Measurements from ENCODE around the gene C2CD4C.

C2CD4C gene

DNA sequence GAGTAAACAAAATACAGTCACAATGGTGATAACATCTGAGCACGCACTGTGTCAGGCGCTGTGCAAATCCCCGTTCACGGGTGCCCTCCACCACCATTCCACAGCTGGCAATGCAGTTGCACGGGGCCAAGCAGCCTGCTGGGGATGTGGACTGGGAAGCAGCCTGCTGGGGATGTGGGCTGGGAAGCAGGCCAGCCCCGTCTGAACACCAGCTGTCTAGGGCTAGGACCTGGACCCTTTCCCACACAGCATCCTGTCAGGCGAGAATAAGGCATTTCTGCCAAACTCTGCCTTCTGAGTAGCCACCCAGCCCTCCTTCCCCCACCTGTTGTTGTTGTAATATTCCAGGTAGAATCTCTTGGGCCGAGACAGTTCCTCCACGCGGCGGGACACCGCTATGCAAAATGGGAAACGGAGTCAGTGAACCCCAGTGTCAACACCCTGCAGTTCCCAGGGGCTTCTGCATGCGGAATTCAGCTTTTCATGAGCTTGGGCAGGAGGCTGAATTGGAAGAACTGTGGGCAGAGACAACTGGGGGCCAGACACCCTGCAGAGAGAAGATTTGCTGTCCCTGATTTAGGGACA is 36.5 kb downstream of the C2CD4C start:
- no peak for TF ChIP-seq SUZ12 (IDR thresholded peaks at IDR 0.05; ENCODE audit: extremely low read depth, insufficient read depth, insufficient read length)
- no peak for DNase-seq (ENCODE audit: low read depth, low spot score)
- no peaks in the 10 kb centered on the region for H3K36me3 ChIP-seq (ENCODE audit: insufficient read depth, insufficient read length, low read length)
- no peaks in the 10 kb centered on the region for H3K9me3 ChIP-seq (ENCODE audit: insufficient read depth, low read length)
- no peak overlapping the region for H3K9ac ChIP-seq (ENCODE audit: insufficient read length, low read depth)
- H3K4me1 ChIP-seq (ENCODE audit: insufficient read depth, insufficient read length): peaks cover 13% of the 10 kb centered on the region
- no peak overlapping the region for H3K4me3 ChIP-seq (ENCODE audit: insufficient read length, low read depth)
- H3K27me3 ChIP-seq (ENCODE audit: insufficient read depth, insufficient read length): no peaks in the 10 kb centered on the region

DNA sequence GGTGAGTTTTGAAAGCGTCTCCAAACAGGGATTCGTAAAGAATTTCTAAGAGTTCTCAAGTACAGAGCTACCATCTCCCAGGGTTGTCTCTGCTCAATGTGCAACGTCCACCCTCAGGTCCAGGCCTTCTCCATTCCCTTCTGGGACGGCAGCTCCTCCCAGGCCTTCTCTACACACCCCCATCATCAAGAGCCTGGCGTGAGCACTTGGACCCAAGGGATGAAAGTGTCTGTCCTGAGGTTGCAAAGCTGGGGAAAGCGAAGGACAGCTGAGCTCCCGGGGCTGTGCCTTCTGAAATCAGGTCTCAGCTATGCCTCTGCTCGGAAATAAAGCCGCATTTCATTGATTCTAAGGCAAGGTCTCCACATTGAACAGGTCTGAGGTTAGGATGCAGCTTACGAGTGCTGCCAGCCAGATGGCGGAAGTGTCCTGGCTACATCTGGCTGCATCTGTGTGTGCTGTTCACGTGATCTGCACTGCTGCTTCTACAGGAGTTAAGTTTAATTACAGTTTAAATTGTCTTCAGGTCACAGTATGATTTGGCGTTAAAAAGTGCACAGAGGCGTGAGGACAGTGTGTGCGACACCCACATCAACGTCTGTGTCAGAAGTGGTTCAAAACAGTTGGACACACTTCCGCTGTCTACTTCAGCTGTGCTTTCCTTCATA is 37.3 kb downstream of the C2CD4C start:
- Histone ChIP-seq H3K9me3 (ENCODE audit: insufficient read depth, low read length) (no peaks in the 10 kb centered on the region), H3K36me3 (ENCODE audit: insufficient read depth, insufficient read length, low read length) (no peaks in the 10 kb centered on the region), H3K4me1 (ENCODE audit: insufficient read depth, insufficient read length) (peaks cover 13% of the 10 kb centered on the region), H3K27me3 (ENCODE audit: insufficient read depth, insufficient read length) (no peaks in the 10 kb centered on the region), H3K9ac (ENCODE audit: insufficient read length, low read depth) (no peak overlapping the region), H3K4me3 (ENCODE audit: insufficient read length, low read depth) (no peak overlapping the region)
- TF ChIP-seq SUZ12 (IDR thresholded peaks at IDR 0.05; ENCODE audit: extremely low read depth, insufficient read depth, insufficient read length): no peak
- no peak for TF ChIP-seq YY1 (IDR thresholded peaks at IDR 0.05; ENCODE audit: insufficient read depth, insufficient read length)
- TF ChIP-seq ZNF274 (IDR thresholded peaks at IDR 0.05; ENCODE audit: low read depth, low read length): no peak
- DNase-seq (ENCODE audit: low read depth, low spot score): no peak

DNA sequence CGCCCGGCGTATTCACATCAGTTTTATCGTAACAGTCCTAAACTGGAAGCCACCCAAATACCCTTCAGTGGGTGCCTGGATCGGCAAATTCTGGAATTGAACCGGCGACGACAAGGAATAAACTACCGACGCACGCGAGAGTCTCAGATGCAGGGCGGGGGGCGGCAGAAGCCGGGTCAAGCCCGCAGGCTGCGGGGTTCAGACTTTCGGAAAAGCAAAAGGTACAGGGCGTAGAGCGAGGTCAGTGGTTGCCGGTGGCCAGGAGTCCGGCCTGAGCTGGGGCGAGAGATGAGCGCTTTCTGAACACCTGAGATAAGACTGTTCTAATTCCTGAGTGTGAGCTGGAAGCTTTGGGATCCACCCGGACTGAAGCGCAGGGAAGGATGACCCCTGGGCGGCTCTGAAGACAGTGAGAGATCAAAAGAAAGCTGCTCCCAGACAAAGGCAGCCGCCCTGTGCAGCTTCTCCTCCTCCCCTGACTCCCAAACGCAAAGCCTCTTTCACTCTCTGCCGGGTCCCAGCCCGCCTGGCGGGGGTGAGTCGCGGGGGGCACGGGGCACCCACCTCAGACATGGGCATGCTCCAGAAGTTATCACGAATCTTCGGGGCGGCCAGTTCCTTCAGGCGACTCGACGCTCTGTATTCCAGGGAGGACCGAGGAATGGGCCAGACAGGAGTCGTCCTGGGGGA is 38.2 kb downstream of the C2CD4C start:
- no peaks in the 10 kb centered on the region for H3K27me3 ChIP-seq (ENCODE audit: insufficient read depth, insufficient read length)
- TF ChIP-seq SUZ12 (IDR thresholded peaks at IDR 0.05; ENCODE audit: extremely low read depth, insufficient read depth, insufficient read length) (no peak), YY1 (IDR thresholded peaks at IDR 0.05; ENCODE audit: insufficient read depth, insufficient read length) (no peak), ZNF274 (IDR thresholded peaks at IDR 0.05; ENCODE audit: low read depth, low read length) (no peak)
- H3K4me1 ChIP-seq (ENCODE audit: insufficient read depth, insufficient read length): peaks cover 11% of the 10 kb centered on the region
- no peaks in the 10 kb centered on the region for H3K9me3 ChIP-seq (ENCODE audit: insufficient read depth, low read length)
- H3K4me3 ChIP-seq (ENCODE audit: insufficient read length, low read depth): no peak overlapping the region
- no peak overlapping the region for H3K9ac ChIP-seq (ENCODE audit: insufficient read length, low read depth)
- no peaks in the 10 kb centered on the region for H3K36me3 ChIP-seq (ENCODE audit: insufficient read depth, insufficient read length, low read length)
- DNase-seq (ENCODE audit: low read depth, low spot score): no peak

DNA sequence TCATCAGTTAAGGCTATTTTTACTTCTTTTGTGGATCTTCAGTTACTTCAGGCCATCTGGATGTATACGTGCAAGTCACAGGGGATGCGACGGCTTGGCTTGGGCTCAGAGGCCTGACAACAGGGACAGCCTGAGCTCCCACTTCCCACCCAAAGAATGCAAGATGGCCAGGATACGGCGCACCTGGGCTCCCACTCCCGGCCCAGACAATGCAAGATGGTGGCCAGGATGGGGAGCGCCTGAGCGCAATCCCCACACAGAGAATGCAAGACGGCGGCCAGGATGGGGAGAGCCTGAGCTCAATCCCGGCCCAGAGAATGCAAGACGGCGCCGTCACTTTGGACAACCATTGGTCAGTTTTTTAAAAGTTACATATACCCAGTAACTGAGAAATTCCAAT is 39.1 kb downstream of the C2CD4C start:
- no peak for TF ChIP-seq ZNF274 (IDR thresholded peaks at IDR 0.05; ENCODE audit: low read depth, low read length)
- no peak for TF ChIP-seq YY1 (IDR thresholded peaks at IDR 0.05; ENCODE audit: insufficient read depth, insufficient read length)
- TF ChIP-seq SUZ12 (IDR thresholded peaks at IDR 0.05; ENCODE audit: extremely low read depth, insufficient read depth, insufficient read length): no peak
- Histone ChIP-seq H3K9ac (ENCODE audit: insufficient read length, low read depth) (no peak overlapping the region), H3K9me3 (ENCODE audit: insufficient read depth, low read length) (no peaks in the 10 kb centered on the region), H3K4me3 (ENCODE audit: insufficient read length, low read depth) (no peak overlapping the region), H3K27me3 (ENCODE audit: insufficient read depth, insufficient read length) (no peaks in the 10 kb centered on the region), H3K36me3 (ENCODE audit: insufficient read depth, insufficient read length, low read length) (no peaks in the 10 kb centered on the region), H3K4me1 (ENCODE audit: insufficient read depth, insufficient read length) (peaks cover 4% of the 10 kb centered on the region)
- no peak for DNase-seq (ENCODE audit: low read depth, low spot score)

DNA sequence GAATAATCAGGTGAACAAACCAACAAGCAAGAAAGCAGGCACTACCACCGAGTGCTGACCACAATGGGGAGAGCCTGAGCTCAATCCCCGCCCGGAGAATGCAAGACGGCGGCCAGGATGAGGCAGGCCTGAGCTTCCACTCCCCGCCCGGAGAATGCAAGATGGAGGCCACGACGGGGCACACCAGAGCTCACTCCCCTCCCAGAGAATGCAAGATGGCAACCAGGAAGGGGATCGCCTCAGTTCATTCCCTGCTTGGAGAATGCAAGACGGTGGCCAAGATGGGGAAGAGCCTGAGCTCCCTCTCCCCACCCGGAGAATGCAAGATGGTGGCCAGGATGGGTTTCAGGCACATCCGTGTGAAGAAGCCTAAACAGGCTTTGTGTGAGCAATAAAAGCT is 39.7 kb downstream of the C2CD4C start:
- Histone ChIP-seq H3K36me3 (ENCODE audit: insufficient read depth, insufficient read length, low read length) (no peaks in the 10 kb centered on the region), H3K4me1 (ENCODE audit: insufficient read depth, insufficient read length) (no peaks in the 10 kb centered on the region), H3K9ac (ENCODE audit: insufficient read length, low read depth) (no peak overlapping the region), H3K9me3 (ENCODE audit: insufficient read depth, low read length) (no peaks in the 10 kb centered on the region), H3K4me3 (ENCODE audit: insufficient read length, low read depth) (no peak overlapping the region), H3K27me3 (ENCODE audit: insufficient read depth, insufficient read length) (no peaks in the 10 kb centered on the region)
- no peak for DNase-seq (ENCODE audit: low read depth, low spot score)
- TF ChIP-seq ZNF274 (IDR thresholded peaks at IDR 0.05; ENCODE audit: low read depth, low read length): no peak
- no peak for TF ChIP-seq SUZ12 (IDR thresholded peaks at IDR 0.05; ENCODE audit: extremely low read depth, insufficient read depth, insufficient read length)
- no peak for TF ChIP-seq YY1 (IDR thresholded peaks at IDR 0.05; ENCODE audit: insufficient read depth, insufficient read length)

DNA sequence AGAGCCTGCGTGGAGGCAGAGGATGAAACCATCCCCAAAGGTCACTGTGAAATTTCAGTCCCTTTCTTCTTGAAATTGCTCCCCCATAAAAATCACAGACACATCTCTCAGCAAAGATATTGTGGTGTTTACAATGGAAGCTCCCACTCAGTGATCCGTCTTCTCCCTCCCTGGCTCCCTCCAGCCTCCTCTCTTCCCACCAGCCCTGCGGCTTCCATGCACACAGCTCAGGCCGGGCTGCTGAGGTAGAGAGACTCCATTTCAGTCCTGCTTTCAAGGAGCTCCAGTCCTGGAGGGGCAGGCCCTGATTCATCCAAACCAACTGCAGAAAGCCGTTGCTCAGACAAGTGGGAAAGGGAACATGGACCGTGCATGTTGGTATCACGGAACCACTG is 40.3 kb downstream of the C2CD4C start:
- TF ChIP-seq SUZ12 (IDR thresholded peaks at IDR 0.05; ENCODE audit: extremely low read depth, insufficient read depth, insufficient read length): no peak
- no peak for TF ChIP-seq YY1 (IDR thresholded peaks at IDR 0.05; ENCODE audit: insufficient read depth, insufficient read length)
- no peak for TF ChIP-seq ZNF274 (IDR thresholded peaks at IDR 0.05; ENCODE audit: low read depth, low read length)
- Histone ChIP-seq H3K4me3 (ENCODE audit: insufficient read length, low read depth) (no peak overlapping the region), H3K27me3 (ENCODE audit: insufficient read depth, insufficient read length) (no peaks in the 10 kb centered on the region)

DNA sequence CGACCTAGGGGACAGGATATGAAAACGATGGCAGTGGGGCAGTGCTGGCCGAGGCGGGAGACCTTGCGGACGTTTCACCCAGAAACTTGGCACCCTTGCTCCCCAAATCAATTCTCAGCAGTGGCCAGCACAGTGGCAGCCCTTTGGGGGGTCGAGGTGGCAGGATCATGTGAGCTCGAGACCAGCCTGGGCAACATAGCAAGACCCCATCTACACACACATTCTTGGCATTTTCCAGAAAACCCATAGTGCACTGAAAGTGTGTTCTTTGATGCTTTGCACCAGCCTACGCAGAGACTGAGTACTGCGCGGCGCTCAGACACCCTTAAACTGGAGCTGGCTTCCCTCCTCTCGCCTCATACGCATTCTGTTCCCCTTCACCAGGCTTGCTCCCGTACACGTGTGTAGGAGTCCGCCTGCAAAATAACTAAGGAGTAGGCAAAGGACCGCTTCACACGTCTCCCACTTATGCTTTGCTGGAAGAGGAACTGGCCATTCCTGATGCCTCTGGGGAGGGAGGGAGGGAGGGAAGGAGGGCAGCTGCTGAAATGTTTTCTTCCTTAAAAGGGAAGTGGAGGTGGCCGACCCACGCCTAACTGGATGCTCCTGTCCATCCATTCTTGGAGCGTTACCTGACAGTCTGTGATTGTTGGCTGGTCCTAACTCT is 40.9 kb downstream of the C2CD4C start:
- DNase-seq (ENCODE audit: low read depth, low spot score): no peak
- H3K9ac ChIP-seq (ENCODE audit: insufficient read length, low read depth): no peak overlapping the region
- no peaks in the 10 kb centered on the region for H3K36me3 ChIP-seq (ENCODE audit: insufficient read depth, insufficient read length, low read length)
- no peaks in the 10 kb centered on the region for H3K4me1 ChIP-seq (ENCODE audit: insufficient read depth, insufficient read length)
- H3K9me3 ChIP-seq (ENCODE audit: insufficient read depth, low read length): no peaks in the 10 kb centered on the region
- no peaks in the 10 kb centered on the region for H3K27me3 ChIP-seq (ENCODE audit: insufficient read depth, insufficient read length)
- no peak overlapping the region for H3K4me3 ChIP-seq (ENCODE audit: insufficient read length, low read depth)
- TF ChIP-seq YY1 (IDR thresholded peaks at IDR 0.05; ENCODE audit: insufficient read depth, insufficient read length) (no peak), SUZ12 (IDR thresholded peaks at IDR 0.05; ENCODE audit: extremely low read depth, insufficient read depth, insufficient read length) (no peak), ZNF274 (IDR thresholded peaks at IDR 0.05; ENCODE audit: low read depth, low read length) (no peak)

More for the DNA sequence above, 40.3 kb downstream of the C2CD4C start:
- Histone ChIP-seq H3K4me1 (ENCODE audit: insufficient read depth, insufficient read length) (no peaks in the 10 kb centered on the region), H3K9me3 (ENCODE audit: insufficient read depth, low read length) (no peaks in the 10 kb centered on the region), H3K36me3 (ENCODE audit: insufficient read depth, insufficient read length, low read length) (no peaks in the 10 kb centered on the region), H3K9ac (ENCODE audit: insufficient read length, low read depth) (no peak overlapping the region)
- DNase-seq (ENCODE audit: low read depth, low spot score): no peak
